ENCODE data around the gene UBXN4. TPM values are rescaled to one million over a fixed set of nuclear protein-coding genes. Genes with fewer than 3 reads are reported as not detected.
"Not testable (repeated sequence)": the region's sequence is repeated elsewhere in the genome, so short reads cannot be mapped to it uniquely, and the experiment has no call there.

UBXN4 gene
- total and polyA plus RNA-seq, 2 of the 13 experiments (the other 11 are each of a cell fraction or from before 2014, with no cell fraction given) = 74.2 to 104 TPM

- CTCF ChIA-PET (ENCODE audit: low intra/inter-chr PET ratio, low total read pairs); H3K4me1 ChIP-seq (ENCODE audit: insufficient read depth, low read length); ATAC-seq: not testable (repeated sequence)
Measured at GRCh38 chr2:135807874-135808273, 66.2 kb downstream of the UBXN4 start.

DNA sequence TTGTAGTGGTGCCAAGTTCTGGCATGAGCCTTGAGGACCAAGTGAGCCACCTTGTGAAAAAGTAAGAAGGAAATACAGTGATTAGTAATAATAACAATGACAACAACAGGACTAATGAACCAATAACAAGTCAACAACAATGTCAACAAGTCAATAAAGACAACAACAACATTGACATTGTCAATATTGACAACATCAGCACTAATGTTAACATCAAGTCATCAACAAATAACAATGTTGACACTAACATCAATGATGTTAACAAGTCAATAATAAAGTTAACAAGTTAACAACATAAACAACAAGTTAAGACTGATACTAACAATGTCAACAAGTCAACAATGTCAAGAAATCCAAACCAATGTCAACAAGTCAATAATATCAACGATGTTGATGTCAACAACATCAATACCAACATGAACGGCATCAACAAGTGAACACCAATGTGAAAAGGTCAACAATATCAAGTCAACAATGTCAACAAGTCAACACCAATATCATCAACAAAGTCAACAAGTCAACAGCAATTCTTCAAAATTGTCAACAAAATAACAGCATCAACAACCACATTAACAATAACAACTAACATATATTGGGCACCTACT is 71.4 kb downstream of the UBXN4 start:
- Histone ChIP-seq H4K20me1 (ENCODE audit: insufficient read depth, low read length) (no peaks in the 10 kb centered on the region), H3K4me1 (ENCODE audit: insufficient read depth, low read length) (no peaks in the 10 kb centered on the region), H2AFZ (ENCODE audit: low read length) (no peak overlapping the region), H3K9me3 (ENCODE audit: low read length) (no peaks in the 10 kb centered on the region), H3K27me3 (ENCODE audit: control insufficient read depth in 1 of 2, insufficient read depth in 2 of 2, low read length in 2 of 2) (peaks cover 0 to 7% of the 10 kb centered on the region in 2 experiments; a peak in 2 of 5 replicates), H3K4me2 (ENCODE audit: low read depth, low read length) (no peak overlapping the region), H3K27ac (ENCODE audit: extremely low read length, insufficient read depth, low read length) (no peak overlapping the region), H3K79me2 (ENCODE audit: insufficient read depth, low read length) (no peaks in the 10 kb centered on the region), H3K36me3 (replicated peaks in 1 of 2; ENCODE audit: control insufficient read depth in 1 of 2, insufficient read depth in 2 of 2, low read length in 2 of 2) (no peaks in the 10 kb centered on the region), H3K9ac (ENCODE audit: insufficient read depth, low read depth, low read length) (no peak overlapping the region), H3K4me3 (replicated peaks in 1 of 3; ENCODE audit: insufficient read depth in 1 of 3, low read depth in 2 of 3, low read length in 3 of 3) (no peak overlapping the region)
- peak; percentile 39 for FAIRE-seq
- BruUV-seq (replicated peaks) = no TSS peak
- WGBS (ENCODE audit: low lambda C conversion rate) = 2% methylated on average over 2 of the region's 2 CpGs
- POLR2A ChIA-PET = no interaction called here
- ATAC-seq = no peak
- in situ Hi-C loops (cut with HindIII; ENCODE audit: extremely low pct_ligation_motif_present, low pct_unique_long_range_greater_than_20kb) = loop anchor here (10.0 kb wide), 1 partner anchor 572 kb away; no protein-coding TSS in a partner anchor
- CTCF ChIA-PET (ENCODE audit: low intra/inter-chr PET ratio, low total read pairs) = no interaction called here
- no peak for DNase-seq (ENCODE audit: low spot score)
- intact Hi-C loops (cut with micrococcal nuclease; ENCODE audit: unreplicated experiment) = no loop called here
- no peak for TF ChIP-seq ZNF629 (CRISPR knock-in tag; conservative IDR thresholded peaks at IDR 0.05)
- TF ChIP-seq NR2F6 (IDR thresholded peaks at IDR 0.05) = no peak
- no peak for TF ChIP-seq NR2F6 (CRISPR knock-in tag; IDR thresholded peaks at IDR 0.05)
- TF ChIP-seq HNRNPLL (IDR thresholded peaks at IDR 0.05; ENCODE audit: low read depth, low read length, poor library complexity, severe bottlenecking) = no peak
- peak; percentile 92; the same call in 1 of the 2 replicates for TF ChIP-seq FOXP1 (IDR thresholded peaks at IDR 0.05)
- TF ChIP-seq FOXP1 (CRISPR knock-in tag; IDR thresholded peaks at IDR 0.05) = no peak
- TF ChIP-seq ZNF331 (CRISPR knock-in tag; IDR thresholded peaks at IDR 0.05) = no peak
- TF ChIP-seq MAFF (IDR thresholded peaks at IDR 0.05; ENCODE audit: low read depth, low read length) = peak; percentile 66
- peak; percentile 30 to 61; a peak in 3 of 4 replicates for TF ChIP-seq MAFK (conservative IDR thresholded peaks at IDR 0.05 in 1 of 2, IDR thresholded peaks at IDR 0.05 in 1 of 2; ENCODE audit: low read length in 2 of 2)
- no peak for TF ChIP-seq ZBTB33 (CRISPR knock-in tag; IDR thresholded peaks at IDR 0.05)
- no peak for TF ChIP-seq TEF (CRISPR knock-in tag; IDR thresholded peaks at IDR 0.05)
- TF ChIP-seq, protein P1, sequence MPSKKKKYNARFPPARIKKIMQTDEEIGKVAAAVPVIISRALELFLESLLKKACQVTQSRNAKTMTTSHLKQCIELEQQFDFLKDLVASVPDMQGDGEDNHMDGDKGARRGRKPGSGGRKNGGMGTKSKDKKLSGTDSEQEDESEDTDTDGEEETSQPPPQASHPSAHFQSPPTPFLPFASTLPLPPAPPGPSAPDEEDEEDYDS (CRISPR knock-in tag; IDR thresholded peaks at IDR 0.05) = no peak
- TF ChIP-seq TP53 (CRISPR knock-in tag; conservative IDR thresholded peaks at IDR 0.05) = no peak
- no peak for TF ChIP-seq NR2F1 (CRISPR knock-in tag; IDR thresholded peaks at IDR 0.05)
- TF ChIP-seq ZNF546 (CRISPR knock-in tag; conservative IDR thresholded peaks at IDR 0.05) = no peak
- no peak for TF ChIP-seq ZNF788 (CRISPR knock-in tag; IDR thresholded peaks at IDR 0.05; ENCODE audit: borderline replicate concordance)
- no peak for TF ChIP-seq MEIS2 (CRISPR knock-in tag; IDR thresholded peaks at IDR 0.05)

More at GRCh38 chr2:135807874-135808273, 66.2 kb downstream of the UBXN4 start:
- H3K27ac ChIP-seq (ENCODE audit: extremely low read length, insufficient read depth, low read length); H3K27me3 ChIP-seq (ENCODE audit: control insufficient read depth in 1 of 2, insufficient read depth in 2 of 2, low read length in 2 of 2); H3K79me2 ChIP-seq (ENCODE audit: insufficient read depth, low read length); H3K36me3 ChIP-seq (replicated peaks in 1 of 2; ENCODE audit: control insufficient read depth in 1 of 2, insufficient read depth in 2 of 2, low read length in 2 of 2); H3K9me3 ChIP-seq (ENCODE audit: low read length); intact Hi-C loops (cut with micrococcal nuclease; ENCODE audit: unreplicated experiment); in situ Hi-C loops (cut with HindIII; ENCODE audit: extremely low pct_ligation_motif_present, low pct_unique_long_range_greater_than_20kb); BruUV-seq (replicated peaks); H3K9ac ChIP-seq (ENCODE audit: insufficient read depth, low read depth, low read length); POLR2A ChIA-PET; H3K4me3 ChIP-seq (replicated peaks in 1 of 3; ENCODE audit: insufficient read depth in 1 of 3, low read depth in 2 of 3, low read length in 3 of 3); FAIRE-seq; H3K4me2 ChIP-seq (ENCODE audit: low read depth, low read length); H2AFZ ChIP-seq (ENCODE audit: low read length); H4K20me1 ChIP-seq (ENCODE audit: insufficient read depth, low read length); DNase-seq (ENCODE audit: low spot score): not testable (repeated sequence)
- 21% methylated on average over 3 of the region's 3 CpGs for WGBS (ENCODE audit: low lambda C conversion rate)

Data from HepG2 (cell line).